Activated CD8-positive, alpha-beta T cell treated with anti-CD3 and anti-CD28 coated beads for 36 hours (primary cell): ENCODE results near the gene TMEM244. TPM values are rescaled to one million over a fixed set of nuclear protein-coding genes. Genes with fewer than 3 reads are reported as not detected.

Experiments
- ATAC-seq: fragments of 200-7000 bp; cut with Tn5 transposase; one replicate; pipeline ENCODE4 v1.10.0; 2021; ENCODE audit warnings: mild to moderate bottlenecking, moderate library complexity
- CTCF ChIA-PET: fragments of 350-600 bp; sonication (Branson Sonifier 250); formaldehyde crosslinking; loops from one replicate; lab custom pipeline; 2021; ENCODE audit warnings: antibody characterized with exemption; lab: Charles Lee
- POLR2A ChIA-PET: fragments of 350-600 bp; sonication (Branson Sonifier 250); formaldehyde crosslinking; loops from one replicate; lab custom pipeline; 2021; ENCODE audit warnings: antibody characterized with exemption; lab: Charles Lee
- DNase-seq: peaks from one replicate; pipeline ENCODE4 v3.0.0-alpha.2; 2020
- H3K27ac Mint-ChIP-seq: one replicate; pipeline ENCODE4 v1.8.0; 2021; ENCODE audit warnings: mild to moderate bottlenecking, mixed read lengths
- H3K27me3 Mint-ChIP-seq: one replicate; pipeline ENCODE4 v1.8.0; 2021; ENCODE audit warnings: mixed read lengths
- H3K36me3 Mint-ChIP-seq: one replicate; pipeline ENCODE4 v1.8.0; 2021; ENCODE audit warnings: low read depth, mixed read lengths
- H3K4me1 Mint-ChIP-seq: one replicate; pipeline ENCODE4 v1.8.0; 2021; ENCODE audit warnings: low read depth, mixed read lengths
- H3K4me3 Mint-ChIP-seq: one replicate; pipeline ENCODE4 v1.8.0; 2021; ENCODE audit warnings: mild to moderate bottlenecking, moderate library complexity, mixed read lengths
- H3K9me3 Mint-ChIP-seq: one replicate; pipeline ENCODE4 v1.8.0; 2021; ENCODE audit warnings: mixed read lengths
- CTCF ChIP-seq: fragments of 200-600 bp; IDR thresholded peaks from one replicate; pipeline ENCODE4 v1.8.0; 2022; ENCODE audit warnings: antibody characterized with exemption, mild to moderate bottlenecking
- intact Hi-C: fragments of 100-400 bp; cut with micrococcal nuclease; formaldehyde crosslinking; loops from one replicate; pipeline ENCODE4 v1.10.0; 2022
- total RNA-seq, 2 experiments: library from RNA; stranded (reverse); gene quantifications; one replicate each; pipeline ENCODE4 v1.2.3, GENCODE V29; 2021

The TMEM244 gene
- total RNA-seq, 2 experiments from 2014 or later, result 0.54 TPM; not detected in 1

GRCh38 chr6:129801909-129802308, 59.2 kb downstream of the TMEM244 start:
- Mint-ChIP-seq H3K27me3 (peaks cover 3% of the 10 kb centered on the region), H3K4me1 (no peaks in the 10 kb centered on the region), H3K27ac (no peak overlapping the region), H3K4me3 (no peak overlapping the region), H3K9me3 (peaks cover 2% of the 10 kb centered on the region), H3K36me3 (no peaks in the 10 kb centered on the region)
- TF ChIP-seq CTCF, result no peak
- ChIA-PET CTCF (no interaction called here), POLR2A (no interaction called here)
- ATAC-seq (no peak), DNase-seq (no peak)
- intact Hi-C loops, result no loop called here

GRCh38 chr6:129795261-129795660, 65.9 kb downstream of the TMEM244 start:
- Mint-ChIP-seq H3K27ac (no peak overlapping the region), H3K36me3 (no peaks in the 10 kb centered on the region), H3K4me1 (no peaks in the 10 kb centered on the region), H3K4me3 (no peak overlapping the region), H3K27me3 (peaks cover 9% of the 10 kb centered on the region), H3K9me3 (no peaks in the 10 kb centered on the region)
- ATAC-seq (no peak), DNase-seq (no peak)
- POLR2A ChIA-PET, result interaction anchor here (1.3 kb wide), 1 partner anchor 10 kb away, joined by 3 read pairs; no protein-coding TSS in a partner anchor
- no peak for TF ChIP-seq CTCF
- intact Hi-C loops, result no loop called here
- CTCF ChIA-PET, result no interaction called here

DNA sequence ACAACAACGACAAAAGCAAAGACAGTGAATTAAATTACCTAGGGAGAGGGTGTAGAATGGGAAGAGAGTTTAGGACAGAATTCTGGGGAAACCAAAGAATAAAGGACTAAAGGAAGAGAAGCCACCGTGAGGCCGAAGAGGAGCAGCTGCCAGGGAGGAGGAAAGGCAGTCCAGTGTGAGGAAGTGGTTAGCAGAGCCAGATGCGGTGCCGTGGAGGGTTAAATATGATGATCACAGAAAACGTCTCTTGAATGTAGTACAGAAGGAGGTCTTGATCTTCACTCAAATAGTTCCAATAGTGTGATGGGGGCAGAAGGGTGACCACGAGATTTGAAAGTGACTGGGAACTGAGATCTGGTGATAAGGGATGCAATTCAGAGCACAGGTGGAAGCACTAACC, 67.7 kb downstream of the TMEM244 start:
- no peaks in the 10 kb centered on the region for H3K9me3 Mint-ChIP-seq
- ChIA-PET POLR2A (no interaction called here), CTCF (interaction anchor here (1.8 kb wide), 1 partner anchor 12 kb away, joined by 6 read pairs; no protein-coding TSS in a partner anchor)
- intact Hi-C loops, result no loop called here
- no peaks in the 10 kb centered on the region for H3K36me3 Mint-ChIP-seq
- H3K27ac Mint-ChIP-seq, result no peak overlapping the region
- DNase-seq (no peak), ATAC-seq (no peak)
- H3K4me1 Mint-ChIP-seq, result no peaks in the 10 kb centered on the region
- H3K27me3 Mint-ChIP-seq, result peaks cover 9% of the 10 kb centered on the region
- no peak for TF ChIP-seq CTCF
- H3K4me3 Mint-ChIP-seq, result no peak overlapping the region

GRCh38 chr6:129792049-129792448, 69.1 kb downstream of the TMEM244 start:
- no peak for TF ChIP-seq CTCF
- no peak for DNase-seq

DNA sequence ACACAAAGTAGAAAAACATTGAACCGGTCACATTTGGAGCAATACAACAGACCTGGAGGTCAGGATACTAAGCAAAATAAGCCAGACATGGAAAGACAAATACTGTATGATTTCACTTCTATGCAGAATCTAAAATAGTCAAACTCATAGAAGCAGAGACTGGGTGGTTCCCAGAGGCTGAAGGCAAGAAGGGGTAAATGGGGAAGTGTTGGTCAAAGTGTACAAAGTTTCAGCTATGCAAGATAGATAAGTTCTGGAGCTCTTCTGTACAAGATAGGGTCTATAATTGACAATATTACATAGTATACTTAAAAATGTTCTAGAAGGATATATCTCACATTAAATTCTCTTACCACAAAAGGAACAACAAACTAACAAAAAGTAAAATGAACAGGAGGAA, 70.3 kb downstream of the TMEM244 start:
- H3K9me3 Mint-ChIP-seq, result no peaks in the 10 kb centered on the region
- no peak for TF ChIP-seq CTCF
- no peak for ATAC-seq
- H3K27me3 Mint-ChIP-seq, result peaks cover 8% of the 10 kb centered on the region
- H3K4me3 Mint-ChIP-seq, result no peak overlapping the region
- intact Hi-C loops, result no loop called here
- DNase-seq, result no peak
- H3K36me3 Mint-ChIP-seq, result no peaks in the 10 kb centered on the region
- ChIA-PET POLR2A (interaction anchor here (0.7 kb wide), 1 partner anchor 62 kb away, joined by 3 read pairs; no protein-coding TSS in a partner anchor), CTCF (interaction anchor here (1.1 to 4.1 kb wide), 2 partner anchors 15 to 193 kb away, joined by 3 to 24 read pairs; no protein-coding TSS in a partner anchor)
- no peaks in the 10 kb centered on the region for H3K4me1 Mint-ChIP-seq
- no peak overlapping the region for H3K27ac Mint-ChIP-seq

More at GRCh38 chr6:129792049-129792448, 69.1 kb downstream of the TMEM244 start:
- intact Hi-C loops, result no loop called here
- Mint-ChIP-seq H3K4me3 (no peak overlapping the region), H3K27ac (no peak overlapping the region), H3K9me3 (no peaks in the 10 kb centered on the region), H3K27me3 (peaks cover 8% of the 10 kb centered on the region), H3K36me3 (no peaks in the 10 kb centered on the region), H3K4me1 (no peaks in the 10 kb centered on the region)
- no peak for ATAC-seq
- ChIA-PET CTCF (interaction anchor here (1.8 to 4.1 kb wide), 2 partner anchors 11 to 16 kb away, joined by 6 to 24 read pairs; no protein-coding TSS in a partner anchor), POLR2A (no interaction called here)
